Measurements from ENCODE around the gene TMEM9B. TPM values are rescaled to one million over a fixed set of nuclear protein-coding genes. Genes with fewer than 3 reads are reported as not detected.
"Not testable (repeated sequence)": the region's sequence is repeated elsewhere in the genome, so short reads cannot be mapped to it uniquely, and the experiment has no call there.

TMEM9B gene
- total RNA-seq, 2 donors from 2014 or later, result 39.5 to 50.8 TPM

GRCh38 chr11:8937659-8938058, 26.6 kb downstream of the TMEM9B start:
- no peak overlapping the region for H3K4me3 ChIP-seq
- no peak overlapping the region for H3K27ac ChIP-seq
- H3K4me1 ChIP-seq, result no peaks in the 10 kb centered on the region
- no peaks in the 10 kb centered on the region for H3K27me3 ChIP-seq
- H3K36me3 ChIP-seq, result no peaks in the 10 kb centered on the region
- no peak for DNase-seq (ENCODE audit: low spot score)
- H3K9me3 ChIP-seq, result no peaks in the 10 kb centered on the region
- no peak for TF ChIP-seq CTCF (IDR thresholded peaks at IDR 0.05)

GRCh38 chr11:8937159-8937558, 27.1 kb downstream of the TMEM9B start:
- H3K27ac ChIP-seq, result no peak overlapping the region
- no peaks in the 10 kb centered on the region for H3K9me3 ChIP-seq
- no peaks in the 10 kb centered on the region for H3K27me3 ChIP-seq
- H3K4me1 ChIP-seq, result no peaks in the 10 kb centered on the region
- TF ChIP-seq CTCF (IDR thresholded peaks at IDR 0.05), result no peak
- H3K4me3 ChIP-seq, result no peak overlapping the region
- no peak for DNase-seq (ENCODE audit: low spot score)
- no peaks in the 10 kb centered on the region for H3K36me3 ChIP-seq

GRCh38 chr11:8935789-8936188, 28.5 kb downstream of the TMEM9B start:
- not testable (repeated sequence) for H3K4me3 ChIP-seq; H3K27ac ChIP-seq; H3K27me3 ChIP-seq; H3K4me1 ChIP-seq; H3K36me3 ChIP-seq; DNase-seq (ENCODE audit: low spot score); H3K9me3 ChIP-seq

- Histone ChIP-seq H3K27me3 (no peaks in the 10 kb centered on the region), H3K36me3 (no peaks in the 10 kb centered on the region), H3K27ac (no peak overlapping the region), H3K4me3 (no peak overlapping the region), H3K4me1 (no peaks in the 10 kb centered on the region), H3K9me3 (no peaks in the 10 kb centered on the region)
- TF ChIP-seq CTCF (IDR thresholded peaks at IDR 0.05), result no peak
- DNase-seq (ENCODE audit: low spot score), result no peak
Observed at GRCh38 chr11:8934742-8935488, 29.3 kb downstream of the TMEM9B start.

GRCh38 chr11:8933931-8934330, 30.3 kb downstream of the TMEM9B start:
- no peaks in the 10 kb centered on the region for H3K9me3 ChIP-seq
- no peaks in the 10 kb centered on the region for H3K27me3 ChIP-seq
- no peak overlapping the region for H3K4me3 ChIP-seq
- H3K4me1 ChIP-seq, result no peaks in the 10 kb centered on the region
- no peak for DNase-seq (ENCODE audit: low spot score)
- TF ChIP-seq CTCF (IDR thresholded peaks at IDR 0.05), result no peak
- H3K36me3 ChIP-seq, result no peaks in the 10 kb centered on the region
- H3K27ac ChIP-seq, result no peak overlapping the region

- no peak for TF ChIP-seq CTCF (IDR thresholded peaks at IDR 0.05)
- Histone ChIP-seq H3K9me3 (no peaks in the 10 kb centered on the region), H3K4me3 (no peak within 1 kb of the TSS), H3K27ac (no peak within 1 kb of the TSS), H3K27me3 (no peaks in the 10 kb centered on the region), H3K4me1 (no peaks in the 10 kb centered on the region), H3K36me3 (no peaks in the 10 kb centered on the region)
- DNase-seq (ENCODE audit: low spot score), result no peak
Observed at GRCh38 chr11:8932564-8933180, 31.6 kb downstream of the TMEM9B start, which contains the start of gene C11orf16. C11orf16 (minus strand) TSS chr11:8932947; CDS start chr11:8932308, 639 bp downstream.
